GM18951 (cell line): ENCODE results near the gene ABCC3.

Source experiments
- POLR2A ChIP-seq: IDR thresholded peaks from 4 replicates; pipeline ENCODE4 v1.6.1; 2011; ENCODE audit warnings: mild to moderate bottlenecking; ENCODE audit not compliant: insufficient read length, insufficient read depth; ENCODE audit errors: extremely low read depth
- in situ Hi-C: fragments of 300-500 bp; cut with MboI; formaldehyde crosslinking; loops from one replicate; pipeline ENCODE4 v1.12.0; 2022; ENCODE audit warnings: low sequenced_read_pairs, mixed read lengths, inconsistent platforms; ENCODE audit not compliant: unreplicated experiment

The ABCC3 gene

DNA sequence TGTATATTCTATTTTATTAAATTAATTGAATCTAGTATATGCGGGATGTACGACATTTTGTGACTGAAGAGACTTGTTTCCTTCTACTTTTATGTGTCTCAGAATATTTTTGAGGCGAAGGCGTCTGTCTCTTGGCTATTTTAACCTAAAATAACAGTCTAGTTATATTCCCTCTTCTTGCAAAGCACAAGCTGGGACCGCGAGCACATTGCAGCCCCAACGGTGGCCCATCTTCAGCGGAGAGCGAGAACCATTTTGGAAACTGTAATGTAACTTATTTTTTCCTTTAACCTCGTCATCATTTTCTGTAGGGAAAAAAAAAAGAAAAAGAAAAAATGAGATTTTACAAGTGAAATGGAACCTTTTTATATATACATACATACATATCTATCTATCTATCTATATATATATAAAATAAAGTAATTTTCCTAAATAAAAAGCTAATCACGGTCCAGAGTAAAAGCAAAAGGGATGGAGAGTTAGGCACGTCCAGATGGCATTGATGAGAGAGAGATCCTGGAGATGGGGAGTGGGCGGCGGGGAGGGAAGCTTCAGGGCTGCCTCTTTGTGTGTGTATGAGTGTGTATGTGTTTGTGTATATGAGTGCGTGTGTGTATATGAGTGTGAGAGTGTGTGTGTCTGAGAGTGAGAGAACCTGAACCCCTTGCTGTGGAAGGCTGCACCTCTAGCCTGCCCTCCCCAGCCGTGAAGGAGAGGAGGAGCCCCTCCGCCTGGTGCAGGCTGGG, 7.5 kb upstream of the ABCC3 start:
- in situ Hi-C loops: no loop called here
- TF ChIP-seq POLR2A: no peak

DNA sequence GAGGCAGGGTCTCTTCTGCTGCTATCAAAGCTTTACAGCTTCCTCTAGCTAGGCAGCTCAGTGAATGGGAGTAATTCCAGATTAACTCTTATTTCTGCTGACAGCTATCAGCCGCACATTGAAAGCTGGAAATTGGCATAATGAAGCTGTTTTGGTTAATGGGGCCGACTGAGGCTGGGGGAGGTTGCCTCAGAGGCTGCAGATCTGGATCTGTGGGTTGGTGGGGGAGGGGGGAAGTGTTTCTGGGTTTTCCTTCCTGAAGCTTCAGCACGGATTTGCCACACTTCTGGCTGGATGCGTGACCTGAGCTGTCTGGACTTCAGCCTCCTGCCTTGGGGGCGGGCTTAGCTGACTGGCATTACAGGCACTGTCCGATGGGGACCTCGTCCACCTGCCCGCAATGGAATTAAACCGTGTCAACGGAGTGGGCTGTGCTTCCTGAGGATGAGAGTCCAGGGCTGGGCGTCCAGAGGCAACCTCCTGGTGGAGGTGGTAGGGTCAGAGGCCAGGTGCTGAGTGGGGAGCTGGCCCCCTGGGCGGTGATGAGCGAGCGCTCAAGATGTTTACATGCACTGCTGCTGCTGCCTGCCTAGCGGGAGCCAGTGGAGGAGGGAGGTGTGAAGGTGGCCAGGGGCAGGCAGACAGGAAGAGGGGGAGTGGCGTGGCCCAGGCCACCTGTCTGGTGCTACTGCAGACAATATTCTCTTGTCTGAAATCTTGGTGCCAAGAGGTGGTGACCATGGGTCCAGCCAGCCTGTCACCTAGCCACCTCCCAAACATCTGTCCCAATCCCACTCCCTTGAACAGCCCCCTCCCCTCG, 6.7 kb upstream of the ABCC3 start:
- no peak for TF ChIP-seq POLR2A
- in situ Hi-C loops: no loop called here

DNA sequence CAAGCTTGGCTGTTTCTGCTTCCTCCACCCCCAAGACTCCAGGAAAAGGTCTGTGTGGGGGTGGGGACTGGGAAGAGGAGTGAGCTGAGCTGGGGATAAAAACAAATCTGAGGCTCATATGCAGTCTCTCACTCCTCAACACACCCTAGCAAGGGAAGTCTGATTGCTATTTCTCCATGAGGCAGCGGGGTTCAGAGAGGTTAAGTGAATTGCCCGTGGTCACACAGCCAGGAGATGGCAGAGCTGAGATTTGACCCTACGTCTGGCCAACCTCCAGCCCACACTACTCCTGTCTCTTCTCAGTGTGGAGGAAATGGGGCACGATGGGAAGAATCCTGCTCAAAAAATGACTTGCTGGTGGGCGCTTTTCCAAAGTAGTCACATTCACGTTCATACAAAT, 4.8 kb upstream of the ABCC3 start:
- TF ChIP-seq POLR2A: no peak
- in situ Hi-C loops: no loop called here

DNA sequence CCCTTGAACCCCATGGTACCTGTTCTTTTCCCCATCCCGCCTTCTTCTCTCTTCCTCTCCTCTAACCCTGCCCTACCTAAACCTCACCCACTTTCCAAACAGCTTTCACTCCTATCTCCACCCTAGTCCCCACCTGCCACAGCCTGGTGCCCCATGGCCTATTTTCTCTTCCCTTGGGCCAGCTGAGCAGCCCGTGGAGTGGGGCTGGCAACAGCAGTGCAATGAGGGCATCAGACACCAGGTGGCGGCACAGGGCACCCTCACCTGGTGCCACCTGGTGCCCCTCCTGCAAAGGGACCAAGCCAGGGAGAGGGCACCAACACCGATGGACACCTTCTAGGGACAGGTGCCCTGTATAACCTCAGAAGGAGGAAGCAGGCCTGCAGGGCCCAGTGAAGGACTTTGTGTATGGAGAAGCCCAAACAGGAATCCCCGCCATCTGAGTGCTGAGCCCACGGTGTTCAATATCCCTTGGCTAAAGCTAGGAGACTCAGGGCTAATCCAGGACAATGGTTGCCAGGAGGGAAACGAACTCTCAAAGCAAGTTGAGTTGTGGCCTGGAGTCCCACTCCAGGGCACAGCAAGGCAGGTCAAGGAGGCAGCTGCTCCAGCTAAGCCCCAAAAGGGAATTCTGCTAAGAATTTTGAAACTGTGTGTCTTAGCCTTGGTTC, 4.0 kb upstream of the ABCC3 start:
- TF ChIP-seq POLR2A: no peak
- in situ Hi-C loops: no loop called here

DNA sequence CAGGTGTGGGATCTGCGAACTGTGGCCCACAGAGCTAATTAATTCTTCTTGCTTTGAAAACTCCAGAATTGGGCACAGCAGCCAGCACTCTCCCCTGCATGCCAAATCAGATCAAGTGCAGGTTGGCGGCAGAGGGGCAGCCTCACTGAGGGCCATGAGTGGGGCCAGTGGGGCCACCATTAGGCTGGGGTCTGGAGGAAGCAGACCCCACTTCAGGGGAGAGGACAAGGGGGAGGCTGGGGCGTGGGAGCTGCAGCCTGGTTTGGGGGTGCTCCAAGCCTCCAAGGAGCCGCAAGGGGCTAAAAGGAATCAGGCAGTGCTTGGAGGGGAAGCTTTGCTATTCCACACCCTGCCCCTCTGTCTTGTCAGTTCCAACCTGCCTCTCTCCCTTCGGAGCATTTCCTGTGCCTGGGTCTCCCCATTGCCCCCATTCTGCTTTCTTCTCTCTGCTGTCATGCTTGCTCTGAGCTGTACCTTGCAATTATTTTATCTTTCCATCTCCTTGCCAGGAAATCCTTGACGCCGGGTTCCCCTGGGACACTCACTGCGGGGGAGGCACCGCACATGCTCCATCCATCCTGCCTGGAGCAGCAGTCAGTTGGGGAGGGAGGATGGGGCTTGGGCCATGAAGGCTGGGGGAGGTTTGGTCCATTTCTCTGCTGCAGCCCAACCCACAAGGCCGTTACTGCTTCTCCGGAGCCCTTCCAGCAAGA, 3.3 kb upstream of the ABCC3 start:
- TF ChIP-seq POLR2A: no peak
- in situ Hi-C loops: no loop called here

DNA sequence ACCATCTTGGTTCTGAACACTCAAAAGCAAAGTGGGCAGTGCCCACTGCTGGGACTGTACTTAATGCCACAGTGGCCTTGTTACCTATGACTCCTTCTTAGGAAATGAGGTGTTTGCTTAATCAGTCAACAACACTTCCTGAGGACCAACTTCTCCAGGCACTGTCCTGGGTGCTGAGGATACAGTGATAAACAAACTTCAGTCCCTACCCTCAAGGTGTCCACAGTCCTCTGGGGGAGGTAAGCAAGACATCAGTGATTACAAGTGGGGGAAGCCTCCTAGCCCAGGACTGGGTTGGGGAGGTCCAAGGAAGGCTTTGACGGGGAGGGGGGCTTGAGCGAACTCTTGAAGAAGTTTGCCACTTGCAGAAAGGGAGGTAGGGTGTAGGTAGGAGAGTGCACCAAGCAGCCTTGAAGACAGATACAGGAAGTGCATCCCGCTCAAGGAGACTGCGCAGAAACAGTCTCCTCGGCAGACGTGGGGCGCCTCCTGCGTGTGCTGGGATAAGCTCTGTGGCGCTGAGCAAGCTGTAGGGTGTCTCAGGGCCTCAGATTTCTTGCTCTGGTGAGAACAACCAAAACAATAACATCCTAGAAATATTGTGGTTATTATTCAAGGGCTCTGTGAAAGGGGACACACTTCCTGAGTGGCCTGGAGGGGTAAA, 2.6 kb upstream of the ABCC3 start:
- no peak for TF ChIP-seq POLR2A
- in situ Hi-C loops: no loop called here

DNA sequence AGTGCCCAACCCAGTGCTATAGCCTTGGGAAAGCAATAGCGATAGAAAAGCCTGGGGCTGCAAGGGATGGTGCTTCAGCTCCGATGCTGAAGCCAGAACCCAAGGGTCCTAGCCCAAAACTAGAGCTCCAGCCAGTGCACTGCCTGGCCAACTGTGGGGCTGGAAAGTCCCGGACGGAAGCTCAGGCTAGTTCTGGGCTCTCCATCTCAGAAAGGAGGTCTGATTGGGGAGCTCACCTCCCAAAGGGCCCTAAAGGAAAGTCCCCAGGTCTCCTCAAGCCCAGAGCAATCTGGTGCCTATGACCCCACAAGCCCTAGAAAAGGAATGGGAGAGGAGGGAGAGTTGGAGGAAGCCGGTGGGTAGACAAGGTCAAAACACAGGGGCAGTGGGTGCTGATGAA, 2.0 kb upstream of the ABCC3 start:
- in situ Hi-C loops: no loop called here
- no peak for TF ChIP-seq POLR2A

DNA sequence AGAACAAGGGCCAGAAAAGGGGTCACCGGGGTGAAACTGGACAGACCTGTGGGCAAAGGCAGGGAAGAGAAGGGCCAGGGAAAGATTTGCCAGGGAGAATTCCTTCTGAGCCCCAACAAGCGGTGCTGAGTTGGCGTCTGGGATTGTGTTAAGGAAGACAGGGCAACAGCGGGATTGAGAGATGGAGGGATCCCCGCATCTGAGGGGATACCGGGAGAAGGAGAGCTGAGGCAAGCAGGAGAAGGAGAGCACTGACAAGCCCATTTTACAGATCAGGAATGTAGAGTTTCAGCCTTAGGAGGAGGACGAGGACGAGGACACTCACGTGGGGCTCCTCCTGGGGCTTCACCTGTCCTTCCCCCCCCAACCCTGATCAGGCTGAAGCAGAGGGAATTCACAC, 998 bp upstream of the ABCC3 start:
- in situ Hi-C loops: no loop called here
- no peak for TF ChIP-seq POLR2A

DNA sequence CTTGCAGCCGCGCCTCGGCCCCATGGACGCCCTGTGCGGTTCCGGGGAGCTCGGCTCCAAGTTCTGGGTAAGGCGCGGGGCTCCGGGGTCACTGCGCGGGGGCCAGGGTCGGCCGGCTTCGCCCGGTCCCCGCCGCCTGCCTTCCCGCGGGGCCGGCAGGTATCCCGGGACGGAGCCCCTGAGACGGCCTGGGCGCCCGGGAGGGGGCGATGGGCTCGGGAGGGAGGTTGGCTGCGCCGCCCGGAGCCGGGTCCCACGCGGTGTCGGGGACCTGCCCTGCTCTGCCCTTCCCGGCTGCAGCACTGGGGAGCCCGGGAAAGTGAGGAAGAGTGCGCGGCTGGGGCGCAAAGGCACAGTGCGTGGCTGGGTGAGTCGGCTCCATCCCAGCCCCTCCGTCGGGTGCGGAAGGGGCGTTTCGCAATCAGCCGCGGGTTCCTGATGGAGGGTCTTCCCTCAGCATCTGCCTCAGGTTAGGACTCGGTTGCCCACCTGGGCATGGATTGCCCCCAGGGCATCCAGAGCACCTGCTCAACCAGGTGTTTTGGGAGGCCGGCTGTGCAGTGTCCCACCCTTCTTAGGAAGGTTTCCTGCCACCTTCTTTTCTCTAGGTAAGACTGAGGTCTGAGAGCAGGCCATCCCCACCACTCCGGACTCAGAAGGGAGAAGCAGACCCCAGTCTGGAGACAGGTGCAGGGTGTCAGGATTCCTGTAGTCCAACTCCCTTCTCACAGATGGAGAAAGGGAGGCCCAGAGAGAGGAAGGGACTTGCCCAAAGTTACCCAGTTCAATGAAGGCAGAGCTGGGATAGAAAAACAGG, 442 bp downstream of the ABCC3 start:
- no peak for TF ChIP-seq POLR2A
- in situ Hi-C loops: no loop called here

DNA sequence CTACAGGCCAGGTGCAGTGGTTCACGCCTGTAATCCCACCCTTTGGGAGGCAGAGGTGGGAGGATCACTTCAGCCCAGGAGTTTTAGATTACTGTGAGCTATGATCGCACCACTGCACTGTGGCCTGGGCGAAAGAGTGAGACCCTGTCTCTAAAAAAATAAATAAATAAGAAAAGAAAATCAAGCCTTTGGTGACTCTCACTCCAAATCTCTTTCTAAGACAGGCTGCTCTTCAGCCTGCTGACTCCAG, 976 bp downstream of the ABCC3 start:
- TF ChIP-seq POLR2A: no peak
- in situ Hi-C loops: no loop called here

DNA sequence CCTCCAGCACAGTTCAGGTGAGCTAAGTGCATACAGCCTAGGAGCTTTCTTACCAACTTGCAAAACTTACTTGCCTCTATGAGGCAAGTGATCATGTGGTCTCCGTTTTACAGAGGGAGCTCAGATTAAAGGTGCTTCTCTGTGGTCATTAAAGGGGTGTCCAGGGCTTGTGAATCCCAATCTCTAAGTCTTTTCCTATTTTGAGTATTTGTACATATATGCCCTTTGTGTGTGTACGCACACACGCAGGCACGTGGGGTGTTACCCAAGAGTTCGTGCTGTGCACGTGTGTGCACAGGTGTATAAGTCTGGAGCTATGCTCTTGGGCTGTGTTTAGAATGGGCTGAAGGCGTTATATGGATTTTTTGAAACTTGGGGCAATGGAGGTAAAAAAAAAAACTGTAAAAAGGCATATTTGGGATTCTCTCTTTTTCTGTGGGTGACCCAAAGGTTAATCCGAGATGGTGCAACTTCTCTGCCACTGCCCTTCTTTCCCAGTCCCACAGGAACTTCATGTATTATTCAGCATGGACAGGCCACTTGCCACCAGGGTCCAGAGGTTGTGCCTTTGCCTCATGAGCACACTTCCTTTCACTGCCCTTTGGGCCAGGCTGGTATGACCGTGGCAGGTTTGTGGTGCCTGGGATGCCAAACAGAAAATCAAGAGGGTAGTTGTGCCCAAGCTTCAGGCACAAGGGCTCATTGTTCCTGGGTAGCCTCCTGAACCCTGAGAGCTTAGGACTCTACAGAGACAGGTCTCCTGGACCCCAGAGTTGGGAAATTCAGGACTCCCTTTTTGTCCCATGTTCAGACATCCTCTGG, 1.5 kb downstream of the ABCC3 start:
- in situ Hi-C loops: no loop called here
- no peak for TF ChIP-seq POLR2A

DNA sequence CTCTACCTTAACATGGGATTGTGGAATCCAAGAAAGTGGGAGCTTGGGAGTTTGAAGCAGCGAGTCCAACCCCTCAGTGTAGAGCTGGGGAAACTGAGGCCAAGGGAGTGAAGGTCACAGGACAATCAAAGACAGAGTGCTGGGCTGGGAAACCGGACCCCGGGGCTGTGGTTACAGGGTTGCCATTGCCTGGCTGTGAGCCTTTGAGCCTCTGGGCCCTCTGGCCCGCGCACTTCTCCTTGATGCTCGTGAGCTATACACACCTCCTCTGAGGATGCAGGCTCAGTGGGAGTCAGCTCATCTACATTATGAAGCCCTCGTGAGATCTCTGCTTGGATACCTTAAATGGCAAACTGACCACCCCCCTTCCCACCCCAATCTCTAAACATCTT, 2.1 kb downstream of the ABCC3 start:
- in situ Hi-C loops: no loop called here
- no peak for TF ChIP-seq POLR2A
